Lung (tissue), 12 donors: ENCODE data around the gene CCDC34. TPM values are rescaled to one million over a fixed set of nuclear protein-coding genes. Genes with fewer than 3 reads are reported as not detected.

Source experiments
- ATAC-seq: fragments of 200-7000 bp; cut with Tn5 transposase; one replicate; pipeline ENCODE4 v1.9.1; 2020; ENCODE audit warnings: moderate number of reproducible peaks; ENCODE audit not compliant: insufficient read depth, low FRiP score
- DNase-seq, 3 donors: peaks; one replicate each; pipeline ENCODE4 v3.0.0-alpha.2; 2013 to 2017
- H3K27ac ChIP-seq, 2 donors: one replicate each; pipeline ENCODE4 v1.5.1; 2013; ENCODE audit warnings: mild to moderate bottlenecking in 2 of 2, moderate library complexity in 2 of 2, control low read depth in 1 of 2, inconsistent platforms in 1 of 2, low read depth in 1 of 2, low read length in 1 of 2
- H3K27me3 ChIP-seq, 3 donors: one replicate each; pipeline ENCODE4 v1.5.1; 2013; ENCODE audit warnings: low read length in 2 of 3; ENCODE audit not compliant: control insufficient read depth in 3 of 3, insufficient read depth in 3 of 3
- H3K36me3 ChIP-seq, 4 donors: one replicate each; pipeline ENCODE4 v1.5.1; 2013; ENCODE audit warnings: low read length in 4 of 4, mild to moderate bottlenecking in 1 of 4, moderate library complexity in 1 of 4; ENCODE audit not compliant: control insufficient read depth in 4 of 4, insufficient read depth in 4 of 4
- H3K4me1 ChIP-seq, 5 donors: one replicate each; pipeline ENCODE4 v1.5.1; 2013; ENCODE audit warnings: low read length in 5 of 5, mild to moderate bottlenecking in 2 of 5, moderate library complexity in 1 of 5; ENCODE audit not compliant: control insufficient read depth in 5 of 5, insufficient read depth in 5 of 5
- H3K4me3 ChIP-seq: one replicate; pipeline ENCODE4 v1.5.1; 2013; ENCODE audit warnings: mild to moderate bottlenecking, control low read depth, moderate library complexity
- H3K9ac ChIP-seq, 2 donors: one replicate each; pipeline ENCODE4 v1.5.1; 2013; ENCODE audit warnings: low read length in 2 of 2, control low read depth in 1 of 2; ENCODE audit not compliant: insufficient read depth in 1 of 2
- H3K9me3 ChIP-seq, 4 donors: one replicate each; pipeline ENCODE4 v1.5.1; 2013; ENCODE audit warnings: low read length in 3 of 4, mild to moderate bottlenecking in 1 of 4, moderate library complexity in 1 of 4; ENCODE audit not compliant: control insufficient read depth in 4 of 4, insufficient read depth in 3 of 4
- CTCF ChIP-seq: IDR thresholded peaks from 2 replicates; pipeline ENCODE4 v1.5.1; 2012; ENCODE audit warnings: mild to moderate bottlenecking; ENCODE audit errors: control extremely low read depth, extremely low read depth
- WGBS, 2 donors: extraction: QIAGEN DNeasy Blood & Tissue Kit; methylation state at CpG; one replicate each; pipeline ENCODE4 v1.1.7; 2013; 5-methylcytosine and 5-hydroxymethylcytosine counted together
- polyA plus RNA-seq, 2 donors: library from polyadenylated mRNA; stranded (reverse); fragments of 200-250 nt; gene quantifications; one replicate each; pipeline ENCODE4 v1.2.1, GENCODE V29; 2013
- total RNA-seq, 2 donors: library from RNA; depleted of rRNA in 1 of 2; stranded (reverse); fragments of >200 nt in 1 of 2; gene quantifications; one replicate each; pipeline ENCODE4 v1.2.1, GENCODE V29; 2014 to 2021
- donor health status: control.
- donor health status: control.
- donor health status: Bipolar disorder and iron deficiency.
- donor health status: healthy.
- donor health status: DM: yes; HTN: yes; CAD: no.

Gene CCDC34
- total and polyA plus RNA-seq, 4 donors, result 2.3 to 4.0 (median 3.5) TPM

- H3K4me3 ChIP-seq, result no peak overlapping the region
- ATAC-seq, result no peak
- no peak for TF ChIP-seq CTCF
Measured at GRCh38 chr11:27300974-27301373, 62.0 kb downstream of the CCDC34 start.

DNA sequence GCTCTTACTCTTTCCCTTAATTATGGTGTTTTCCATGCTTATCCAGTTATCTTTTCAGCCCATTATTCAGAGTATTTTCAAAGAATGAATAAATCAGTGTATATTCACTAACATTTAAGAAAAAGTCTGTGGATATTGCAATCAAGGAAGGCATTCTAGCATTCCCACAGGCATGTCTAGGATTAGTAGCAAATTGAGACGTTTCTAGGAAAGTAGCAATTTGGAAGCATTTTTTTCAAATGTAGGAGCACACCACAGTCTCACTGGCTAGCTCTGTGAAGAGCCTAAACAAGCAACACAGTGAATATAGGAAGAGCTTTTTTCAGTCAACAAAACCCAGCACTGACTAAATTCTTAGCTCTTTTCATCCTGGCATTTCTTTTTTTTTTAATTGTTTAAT is 65.4 kb downstream of the CCDC34 start:
- Histone ChIP-seq H3K27ac (no peak overlapping the region), H3K9me3 (no peaks in the 10 kb centered on the region), H3K4me1 (no peaks in the 10 kb centered on the region), H3K9ac (no peak overlapping the region), H3K27me3 (peaks cover 0 to 13% (median 0%) of the 10 kb centered on the region in 3 donors), H3K36me3 (no peaks in the 10 kb centered on the region), H3K4me3 (no peak overlapping the region)
- no peak for TF ChIP-seq CTCF
- no peak for DNase-seq
- 51 to 81% methylated on average over 1 of the region's 1 CpG for WGBS, 2 donors
- no peak for ATAC-seq

More at GRCh38 chr11:27300974-27301373, 62.0 kb downstream of the CCDC34 start:
- Histone ChIP-seq H3K9me3 (peaks cover 0 to 11% (median 0%) of the 10 kb centered on the region in 4 donors), H3K27ac (no peak overlapping the region), H3K4me1 (peaks cover 0 to 4% (median 0%) of the 10 kb centered on the region in 5 donors), H3K9ac (no peak overlapping the region), H3K27me3 (peaks cover 0 to 13% (median 0%) of the 10 kb centered on the region in 3 donors), H3K36me3 (no peaks in the 10 kb centered on the region)
- DNase-seq, result no peak

- peak; percentile 28 for TF ChIP-seq CTCF
- DNase-seq (peak in 2 of 3 donors; percentile 20 to 40), ATAC-seq (peak; percentile 66)
- H3K9me3 ChIP-seq, result peaks cover 0 to 1% (median under 1%) of the 10 kb centered on the region in 4 donors
- H3K4me1 ChIP-seq, result no peaks in the 10 kb centered on the region
- no peak overlapping the region for H3K4me3 ChIP-seq
- H3K27me3 ChIP-seq, result peaks cover 0 to 9% (median 0%) of the 10 kb centered on the region in 3 donors
- H3K27ac ChIP-seq, result no peak overlapping the region
- H3K9ac ChIP-seq, result no peak overlapping the region
- no peaks in the 10 kb centered on the region for H3K36me3 ChIP-seq
- 55 to 75% methylated on average over 3 of the region's 3 CpGs for WGBS, 2 donors
Measured at GRCh38 chr11:27296497-27296896, 66.5 kb downstream of the CCDC34 start.

GRCh38 chr11:27295928-27296327 is 67.1 kb downstream of the CCDC34 start:
- H3K9me3 ChIP-seq, result peaks cover 0 to 5% (median 2%) of the 10 kb centered on the region in 4 donors
- H3K9ac ChIP-seq, result no peak overlapping the region
- H3K27ac ChIP-seq, result no peak overlapping the region
- H3K4me1 ChIP-seq, result no peaks in the 10 kb centered on the region
- TF ChIP-seq CTCF, result no peak
- DNase-seq (no peak), ATAC-seq (no peak)
- H3K27me3 ChIP-seq, result peaks cover 0 to 6% (median 0%) of the 10 kb centered on the region in 3 donors
- no peak overlapping the region for H3K4me3 ChIP-seq
- H3K36me3 ChIP-seq, result no peaks in the 10 kb centered on the region
- WGBS, 2 donors, result 76 to 87% methylated on average over 1 of the region's 1 CpG
